ENCODE data around the gene KRTAP4-16. TPM values are rescaled to one million over a fixed set of nuclear protein-coding genes. Genes with fewer than 3 reads are reported as not detected.
A peak's percentile ranks its signal among the peaks of the same experiment; 100 is the strongest.
"Not testable (repeated sequence)": the region's sequence is repeated elsewhere in the genome, so short reads cannot be mapped to it uniquely, and the experiment has no call there.

KRTAP4-16 gene
- total and polyA plus RNA-seq, 2 donors (not counting 3 experiments of a cell fraction or from before 2014, with no cell fraction given), result not detected

DNA sequence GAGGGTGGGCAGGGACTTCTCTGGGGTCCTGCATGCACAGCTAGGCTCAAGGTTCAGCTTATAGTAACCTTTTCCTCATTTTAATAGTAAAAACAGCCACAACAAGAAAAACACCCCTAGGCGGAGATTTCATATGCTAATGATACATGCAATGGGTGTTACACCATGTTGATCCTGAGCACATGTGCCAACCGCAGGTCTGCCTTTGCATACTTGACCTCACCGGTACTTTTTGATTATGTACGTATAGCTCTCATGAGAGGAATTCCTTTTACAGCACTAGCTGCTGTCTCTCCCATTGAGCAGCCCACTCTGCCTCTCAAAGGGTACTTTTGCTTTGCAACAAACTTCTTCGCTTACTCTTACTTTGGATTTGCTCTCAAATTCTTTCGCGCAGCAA, 6.0 kb downstream of the KRTAP4-16 start:
- Histone ChIP-seq H3K9ac (replicated peaks; ENCODE audit: extremely low read depth, insufficient read depth, low read length) (no peak overlapping the region), H3K9me1 (replicated peaks; ENCODE audit: control insufficient read depth, extremely low read depth, insufficient read depth, low read length) (no peaks in the 10 kb centered on the region), H3K36me3 (ENCODE audit: control insufficient read depth in 2 of 2, extremely low read depth in 1 of 2, insufficient read depth in 2 of 2, low read length in 2 of 2) (no peaks in the 10 kb centered on the region), H3K4me2 (ENCODE audit: insufficient read depth, low read length) (no peak overlapping the region), H3K79me2 (ENCODE audit: control insufficient read depth, insufficient read depth, low read length) (no peaks in the 10 kb centered on the region), H4K20me1 (replicated peaks; ENCODE audit: control insufficient read depth, extremely low read depth, insufficient read depth, low read length) (no peaks in the 10 kb centered on the region), H3K4me1 (ENCODE audit: control insufficient read depth, extremely low read depth, insufficient read depth, low read length) (peaks cover 2% of the 10 kb centered on the region), H2AFZ (ENCODE audit: low read depth, low read length) (no peak overlapping the region), H3K9me3 (replicated peaks; ENCODE audit: control insufficient read depth, insufficient read depth, low read length) (no peaks in the 10 kb centered on the region), H3K4me3 (replicated peaks in 1 of 3; ENCODE audit: insufficient read depth in 1 of 3, low read depth in 1 of 3, low read length in 3 of 3) (no peak overlapping the region), H3K27me3 (ENCODE audit: control insufficient read depth in 2 of 2, insufficient read depth in 2 of 2, low read length in 2 of 2) (no peaks in the 10 kb centered on the region), H3K27ac (ENCODE audit: insufficient read depth, low read depth, low read length) (no peak overlapping the region)
- POLR2A ChIA-PET, result no interaction called here
- CTCF ChIA-PET, result no interaction called here
- no peak for DNase-seq (ENCODE audit: low read depth, low spot score)
- intact Hi-C loops (cut with micrococcal nuclease), result no loop called here
- no TSS peak for BruUV-seq (replicated peaks)
- TF ChIP-seq FOS (IDR thresholded peaks at IDR 0.05; ENCODE audit: borderline replicate concordance, insufficient read depth, low read length) (no peak), MYC (IDR thresholded peaks at IDR 0.05; ENCODE audit: low read depth, low read length) (no peak), POLR2AphosphoS5 (IDR thresholded peaks at IDR 0.05; ENCODE audit: insufficient read depth, low read depth, low read length) (no peak), GATA2 (IDR thresholded peaks at IDR 0.05; ENCODE audit: insufficient read depth, insufficient read length, low read depth, low read length) (no peak), CTCF (IDR thresholded peaks at IDR 0.05; ENCODE audit: extremely low read depth in 1 of 2, insufficient read depth in 1 of 2, low read depth in 1 of 2, low read length in 2 of 2) (no peak), JUN (IDR thresholded peaks at IDR 0.05; ENCODE audit: borderline replicate concordance, insufficient read depth, insufficient read length, low read depth) (no peak), EZH2 (IDR thresholded peaks at IDR 0.05; ENCODE audit: borderline replicate concordance, low read depth, low read length, severe bottlenecking) (no peak), POLR2A (IDR thresholded peaks at IDR 0.05; ENCODE audit: low read depth, low read length) (no peak)
- TF ChIP-seq, protein P1, sequence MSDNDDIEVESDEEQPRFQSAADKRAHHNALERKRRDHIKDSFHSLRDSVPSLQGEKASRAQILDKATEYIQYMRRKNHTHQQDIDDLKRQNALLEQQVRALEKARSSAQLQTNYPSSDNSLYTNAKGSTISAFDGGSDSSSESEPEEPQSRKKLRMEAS (IDR thresholded peaks at IDR 0.05; ENCODE audit: insufficient read depth, insufficient read length), result no peak
- no peak for FAIRE-seq
- dilution Hi-C loops (cut with MboI; ENCODE audit: extremely low pct_ligation_motif_present, low sequenced_read_pairs), result no loop called here

- H2AFZ ChIP-seq (ENCODE audit: low read depth, low read length); H3K36me3 ChIP-seq (ENCODE audit: control insufficient read depth in 2 of 2, extremely low read depth in 1 of 2, insufficient read depth in 2 of 2, low read length in 2 of 2); H3K27ac ChIP-seq (ENCODE audit: insufficient read depth, low read depth, low read length); H3K9me3 ChIP-seq (replicated peaks; ENCODE audit: control insufficient read depth, insufficient read depth, low read length); H3K79me2 ChIP-seq (ENCODE audit: control insufficient read depth, insufficient read depth, low read length); POLR2A ChIA-PET; dilution Hi-C loops (cut with MboI; ENCODE audit: extremely low pct_ligation_motif_present, low sequenced_read_pairs); H3K9ac ChIP-seq (replicated peaks; ENCODE audit: extremely low read depth, insufficient read depth, low read length); H3K4me2 ChIP-seq (ENCODE audit: insufficient read depth, low read length); intact Hi-C loops (cut with micrococcal nuclease); H3K4me3 ChIP-seq (replicated peaks in 1 of 3; ENCODE audit: insufficient read depth in 1 of 3, low read depth in 1 of 3, low read length in 3 of 3); H3K4me1 ChIP-seq (ENCODE audit: control insufficient read depth, extremely low read depth, insufficient read depth, low read length); DNase-seq (ENCODE audit: low read depth, low spot score); H4K20me1 ChIP-seq (replicated peaks; ENCODE audit: control insufficient read depth, extremely low read depth, insufficient read depth, low read length); BruUV-seq (replicated peaks); H3K9me1 ChIP-seq (replicated peaks; ENCODE audit: control insufficient read depth, extremely low read depth, insufficient read depth, low read length); H3K27me3 ChIP-seq (ENCODE audit: control insufficient read depth in 2 of 2, insufficient read depth in 2 of 2, low read length in 2 of 2); CTCF ChIA-PET: not testable (repeated sequence)
- peak; percentile 71 for FAIRE-seq
Measured at GRCh38 chr17:41088760-41089352, 13.2 kb downstream of the KRTAP4-16 start.
